Uterus (tissue), 2 donors: ENCODE data around the gene KATNAL1.
"Not testable (repeated sequence)": the region's sequence is repeated elsewhere in the genome, so short reads cannot be mapped to it uniquely, and the experiment has no call there.

ENCODE experiments used
- POLR2A ChIP-seq, 2 donors: fragments of 450-650 bp; IDR thresholded peaks; one replicate each; pipeline ENCODE4 v1.6.1; 2016; ENCODE audit warnings: antibody characterized with exemption in 2 of 2, mild to moderate bottlenecking in 1 of 2, moderate library complexity in 1 of 2
- TF ChIP-seq, protein P1 (sequence below), 4 experiments: fragments of 200-600 bp in 2 of 4; fragments of 450-650 bp in 2 of 4; sonication (generic) in 2 of 4; IDR thresholded peaks; one replicate each; pipeline ENCODE4 v1.5.1; 2016 to 2019; ENCODE audit warnings: antibody characterized with exemption in 4 of 4, mild to moderate bottlenecking in 2 of 4, moderate library complexity in 1 of 4

DNA sequence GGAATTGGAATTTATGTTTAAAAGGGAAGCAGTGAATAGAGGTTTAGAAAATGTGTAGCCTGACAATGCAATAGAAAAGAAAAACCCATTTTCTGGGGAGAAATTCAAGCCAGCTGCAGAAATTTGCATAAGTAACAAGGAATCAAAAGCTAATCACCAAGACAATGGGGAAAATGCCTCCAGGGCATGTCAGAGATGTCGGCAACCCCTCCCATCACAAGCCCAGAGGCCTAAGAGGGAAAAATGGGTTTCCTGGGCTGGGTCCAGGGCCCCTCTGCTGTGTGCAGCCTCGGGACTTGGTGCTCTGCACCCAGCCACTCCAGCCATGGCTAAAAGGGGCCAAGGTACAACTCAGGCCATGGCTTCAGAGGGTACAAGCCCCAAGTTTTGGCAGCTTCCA, 21.3 kb downstream of the KATNAL1 start:
- TF ChIP-seq, protein P1, sequence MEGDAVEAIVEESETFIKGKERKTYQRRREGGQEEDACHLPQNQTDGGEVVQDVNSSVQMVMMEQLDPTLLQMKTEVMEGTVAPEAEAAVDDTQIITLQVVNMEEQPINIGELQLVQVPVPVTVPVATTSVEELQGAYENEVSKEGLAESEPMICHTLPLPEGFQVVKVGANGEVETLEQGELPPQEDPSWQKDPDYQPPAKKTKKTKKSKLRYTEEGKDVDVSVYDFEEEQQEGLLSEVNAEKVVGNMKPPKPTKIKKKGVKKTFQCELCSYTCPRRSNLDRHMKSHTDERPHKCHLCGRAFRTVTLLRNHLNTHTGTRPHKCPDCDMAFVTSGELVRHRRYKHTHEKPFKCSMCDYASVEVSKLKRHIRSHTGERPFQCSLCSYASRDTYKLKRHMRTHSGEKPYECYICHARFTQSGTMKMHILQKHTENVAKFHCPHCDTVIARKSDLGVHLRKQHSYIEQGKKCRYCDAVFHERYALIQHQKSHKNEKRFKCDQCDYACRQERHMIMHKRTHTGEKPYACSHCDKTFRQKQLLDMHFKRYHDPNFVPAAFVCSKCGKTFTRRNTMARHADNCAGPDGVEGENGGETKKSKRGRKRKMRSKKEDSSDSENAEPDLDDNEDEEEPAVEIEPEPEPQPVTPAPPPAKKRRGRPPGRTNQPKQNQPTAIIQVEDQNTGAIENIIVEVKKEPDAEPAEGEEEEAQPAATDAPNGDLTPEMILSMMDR (IDR thresholded peaks at IDR 0.05), result not testable (repeated sequence)
- TF ChIP-seq POLR2A (IDR thresholded peaks at IDR 0.05), result not testable (repeated sequence)
